NCI-H1048 (cell line): ENCODE results near the gene ME1.
"Not testable (repeated sequence)": the region's sequence is repeated elsewhere in the genome, so short reads cannot be mapped to it uniquely, and the experiment has no call there.

Source experiments
- DNase-seq: peaks from one replicate; lab custom pipeline; 2025; lab: John Stamatoyannopoulos, UW

Gene ME1

GRCh38 chr6:83430611-83431544 is at the start of gene ME1:
ME1 (minus strand) TSS chr6:83431051; CDS start chr6:83430954, 97 bp downstream.
- no peak for DNase-seq

GRCh38 chr6:83480470-83480869 is 49.6 kb upstream of the ME1 start:
- DNase-seq: no peak

GRCh38 chr6:83479389-83479788 is 48.5 kb upstream of the ME1 start:
- DNase-seq: no peak

GRCh38 chr6:83476971-83477370 is 46.1 kb upstream of the ME1 start:
- no peak for DNase-seq

- no peak for DNase-seq
Observed at GRCh38 chr6:83474309-83474708, 43.5 kb upstream of the ME1 start.

GRCh38 chr6:83472767-83473166 is 41.9 kb upstream of the ME1 start:
- no peak for DNase-seq

GRCh38 chr6:83470587-83470986 is 39.7 kb upstream of the ME1 start:
- no peak for DNase-seq

GRCh38 chr6:83470001-83470400 is 39.1 kb upstream of the ME1 start:
- no peak for DNase-seq

- DNase-seq: no peak
Observed at GRCh38 chr6:83467620-83468036, 36.8 kb upstream of the ME1 start.

GRCh38 chr6:83466328-83466727 is 35.5 kb upstream of the ME1 start:
- no peak for DNase-seq

GRCh38 chr6:83464381-83465140 is 33.7 kb upstream of the ME1 start:
- no peak for DNase-seq

- DNase-seq: no peak
Observed at GRCh38 chr6:83463886-83464285, 33.0 kb upstream of the ME1 start.

GRCh38 chr6:83462524-83462923 is 31.7 kb upstream of the ME1 start:
- no peak for DNase-seq

GRCh38 chr6:83461438-83461837 is 30.6 kb upstream of the ME1 start:
- no peak for DNase-seq

- DNase-seq: no peak
Observed at GRCh38 chr6:83459663-83460062, 28.8 kb upstream of the ME1 start.

- DNase-seq: not testable (repeated sequence)
Observed at GRCh38 chr6:83450015-83450414, 19.2 kb upstream of the ME1 start.

GRCh38 chr6:83444086-83444699 is 13.3 kb upstream of the ME1 start:
- not testable (repeated sequence) for DNase-seq

- DNase-seq: no peak
Observed at GRCh38 chr6:83443516-83443915, 12.7 kb upstream of the ME1 start.

- no peak for DNase-seq
Observed at GRCh38 chr6:83442752-83443151, 11.9 kb upstream of the ME1 start.

GRCh38 chr6:83439201-83439600 is 8.3 kb upstream of the ME1 start:
- DNase-seq: no peak

GRCh38 chr6:83436674-83437073 is 5.8 kb upstream of the ME1 start:
- no peak for DNase-seq

GRCh38 chr6:83433177-83433576 is 2.3 kb upstream of the ME1 start:
- DNase-seq: no peak

- DNase-seq: no peak
Observed at GRCh38 chr6:83432636-83433035, 1.8 kb upstream of the ME1 start.
